ENCODE data around the gene CDYL.

DNA sequence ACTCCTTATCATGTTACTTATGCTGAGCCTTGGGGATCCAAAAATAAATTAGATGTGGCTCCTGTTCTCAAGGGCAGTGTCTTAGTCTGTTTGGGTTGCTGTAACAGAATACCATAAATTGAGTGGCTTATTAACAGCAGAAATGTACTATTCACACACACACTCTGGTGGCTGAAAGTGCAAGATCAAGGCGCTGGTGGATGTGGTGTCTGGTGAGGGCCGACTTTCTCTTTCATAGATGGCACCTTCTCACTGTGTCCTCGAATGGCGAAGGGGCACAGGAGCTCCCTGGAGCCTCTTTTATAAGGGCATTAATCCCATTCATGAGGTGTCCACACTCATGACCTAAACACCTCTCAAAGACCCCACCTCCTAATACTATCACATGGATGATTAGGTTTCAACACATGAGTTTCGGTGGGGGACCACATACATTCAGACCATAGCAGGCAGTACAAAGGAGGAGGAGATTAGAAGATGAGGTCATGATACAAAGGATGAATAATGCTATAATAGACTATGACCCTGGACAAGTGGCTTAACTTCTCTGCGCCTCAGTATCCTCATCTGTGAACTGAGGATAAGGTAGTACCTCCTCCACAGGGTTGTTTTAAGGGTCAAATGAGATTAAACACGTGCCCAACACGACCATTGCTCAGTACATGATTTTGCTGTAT lies 193.5 kb downstream of the CDYL start:
- no peak for TF ChIP-seq CTCF (IDR thresholded peaks at IDR 0.05)
- no peak for TF ChIP-seq POLR2A (IDR thresholded peaks at IDR 0.05; ENCODE audit: low read depth)
- TF ChIP-seq EP300 (IDR thresholded peaks at IDR 0.05): no peak
